ENCODE measurements around the gene TDRD12.
"Not testable (repeated sequence)": the region's sequence is repeated elsewhere in the genome, so short reads cannot be mapped to it uniquely, and the experiment has no call there.

DNA sequence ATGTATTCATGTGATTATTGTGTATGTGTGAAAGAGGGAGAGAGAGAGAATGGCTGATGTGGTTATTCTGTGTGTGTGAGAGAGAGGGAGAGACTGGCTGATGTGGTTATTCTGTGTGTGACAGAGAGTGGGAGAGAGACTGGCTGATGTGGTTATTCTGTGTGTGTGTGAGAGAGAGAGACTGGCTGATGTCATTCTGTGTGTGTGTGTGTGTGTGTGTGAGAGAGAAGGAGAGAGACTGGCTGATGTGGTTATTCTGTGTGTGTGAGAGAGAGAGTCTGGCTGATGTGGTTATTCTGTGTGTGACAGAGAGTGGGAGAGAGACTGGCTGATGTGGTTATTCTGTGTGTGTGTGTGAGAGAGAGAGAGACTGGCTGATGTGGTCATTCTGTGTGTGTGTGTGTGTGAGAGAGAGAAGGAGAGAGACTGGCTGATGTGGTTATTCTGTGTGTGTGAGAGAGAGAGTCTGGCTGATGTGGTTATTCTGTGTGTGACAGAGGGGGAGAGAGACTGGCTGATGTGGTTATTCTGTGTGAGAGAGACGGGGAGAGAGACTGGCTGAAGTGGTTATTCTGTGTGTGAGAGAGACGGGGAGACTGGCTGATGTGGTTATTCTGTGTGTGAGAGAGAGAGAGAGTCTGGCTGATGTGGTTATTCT, 26.2 kb downstream of the TDRD12 start:
- TF ChIP-seq, protein P1, sequence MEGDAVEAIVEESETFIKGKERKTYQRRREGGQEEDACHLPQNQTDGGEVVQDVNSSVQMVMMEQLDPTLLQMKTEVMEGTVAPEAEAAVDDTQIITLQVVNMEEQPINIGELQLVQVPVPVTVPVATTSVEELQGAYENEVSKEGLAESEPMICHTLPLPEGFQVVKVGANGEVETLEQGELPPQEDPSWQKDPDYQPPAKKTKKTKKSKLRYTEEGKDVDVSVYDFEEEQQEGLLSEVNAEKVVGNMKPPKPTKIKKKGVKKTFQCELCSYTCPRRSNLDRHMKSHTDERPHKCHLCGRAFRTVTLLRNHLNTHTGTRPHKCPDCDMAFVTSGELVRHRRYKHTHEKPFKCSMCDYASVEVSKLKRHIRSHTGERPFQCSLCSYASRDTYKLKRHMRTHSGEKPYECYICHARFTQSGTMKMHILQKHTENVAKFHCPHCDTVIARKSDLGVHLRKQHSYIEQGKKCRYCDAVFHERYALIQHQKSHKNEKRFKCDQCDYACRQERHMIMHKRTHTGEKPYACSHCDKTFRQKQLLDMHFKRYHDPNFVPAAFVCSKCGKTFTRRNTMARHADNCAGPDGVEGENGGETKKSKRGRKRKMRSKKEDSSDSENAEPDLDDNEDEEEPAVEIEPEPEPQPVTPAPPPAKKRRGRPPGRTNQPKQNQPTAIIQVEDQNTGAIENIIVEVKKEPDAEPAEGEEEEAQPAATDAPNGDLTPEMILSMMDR (IDR thresholded peaks at IDR 0.05) = not testable (repeated sequence)
- TF ChIP-seq POLR2A, EP300 (IDR thresholded peaks at IDR 0.05): not testable (repeated sequence)

All from tibial nerve (tissue), 4 donors.